ENCODE results near the gene IGF1R. TPM values are rescaled to one million over a fixed set of nuclear protein-coding genes. Genes with fewer than 3 reads are reported as not detected.

The IGF1R gene
- total RNA-seq, 4 donors from 2014 or later, result 39.3 to 97.4 (median 44.7) TPM

DNA sequence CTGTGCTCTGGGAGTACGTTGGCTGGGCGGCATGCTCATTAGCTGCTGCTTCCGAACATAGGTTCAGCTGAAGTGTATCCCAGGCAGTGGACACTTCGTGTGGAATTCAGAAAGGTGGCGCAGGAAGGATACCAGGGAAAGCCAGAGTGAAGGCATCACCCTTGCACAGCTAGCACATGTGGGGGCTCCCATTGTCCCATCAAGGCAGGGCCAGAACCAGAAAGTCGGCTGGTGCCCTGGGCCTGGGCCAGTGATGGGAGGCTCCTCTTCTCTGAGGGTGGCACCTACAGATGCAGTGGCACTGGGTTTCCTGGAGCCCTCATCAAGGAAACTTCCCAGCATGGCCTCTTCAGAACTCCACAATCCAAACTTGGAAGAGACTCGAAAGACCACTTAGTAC lies 302.7 kb downstream of the IGF1R start:
- DNase-seq (ENCODE audit: low spot score) (no peak), ATAC-seq (ENCODE audit: low FRiP score) (no peak)
- TF ChIP-seq, protein P1, sequence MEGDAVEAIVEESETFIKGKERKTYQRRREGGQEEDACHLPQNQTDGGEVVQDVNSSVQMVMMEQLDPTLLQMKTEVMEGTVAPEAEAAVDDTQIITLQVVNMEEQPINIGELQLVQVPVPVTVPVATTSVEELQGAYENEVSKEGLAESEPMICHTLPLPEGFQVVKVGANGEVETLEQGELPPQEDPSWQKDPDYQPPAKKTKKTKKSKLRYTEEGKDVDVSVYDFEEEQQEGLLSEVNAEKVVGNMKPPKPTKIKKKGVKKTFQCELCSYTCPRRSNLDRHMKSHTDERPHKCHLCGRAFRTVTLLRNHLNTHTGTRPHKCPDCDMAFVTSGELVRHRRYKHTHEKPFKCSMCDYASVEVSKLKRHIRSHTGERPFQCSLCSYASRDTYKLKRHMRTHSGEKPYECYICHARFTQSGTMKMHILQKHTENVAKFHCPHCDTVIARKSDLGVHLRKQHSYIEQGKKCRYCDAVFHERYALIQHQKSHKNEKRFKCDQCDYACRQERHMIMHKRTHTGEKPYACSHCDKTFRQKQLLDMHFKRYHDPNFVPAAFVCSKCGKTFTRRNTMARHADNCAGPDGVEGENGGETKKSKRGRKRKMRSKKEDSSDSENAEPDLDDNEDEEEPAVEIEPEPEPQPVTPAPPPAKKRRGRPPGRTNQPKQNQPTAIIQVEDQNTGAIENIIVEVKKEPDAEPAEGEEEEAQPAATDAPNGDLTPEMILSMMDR (IDR thresholded peaks at IDR 0.05), result no peak

DNA sequence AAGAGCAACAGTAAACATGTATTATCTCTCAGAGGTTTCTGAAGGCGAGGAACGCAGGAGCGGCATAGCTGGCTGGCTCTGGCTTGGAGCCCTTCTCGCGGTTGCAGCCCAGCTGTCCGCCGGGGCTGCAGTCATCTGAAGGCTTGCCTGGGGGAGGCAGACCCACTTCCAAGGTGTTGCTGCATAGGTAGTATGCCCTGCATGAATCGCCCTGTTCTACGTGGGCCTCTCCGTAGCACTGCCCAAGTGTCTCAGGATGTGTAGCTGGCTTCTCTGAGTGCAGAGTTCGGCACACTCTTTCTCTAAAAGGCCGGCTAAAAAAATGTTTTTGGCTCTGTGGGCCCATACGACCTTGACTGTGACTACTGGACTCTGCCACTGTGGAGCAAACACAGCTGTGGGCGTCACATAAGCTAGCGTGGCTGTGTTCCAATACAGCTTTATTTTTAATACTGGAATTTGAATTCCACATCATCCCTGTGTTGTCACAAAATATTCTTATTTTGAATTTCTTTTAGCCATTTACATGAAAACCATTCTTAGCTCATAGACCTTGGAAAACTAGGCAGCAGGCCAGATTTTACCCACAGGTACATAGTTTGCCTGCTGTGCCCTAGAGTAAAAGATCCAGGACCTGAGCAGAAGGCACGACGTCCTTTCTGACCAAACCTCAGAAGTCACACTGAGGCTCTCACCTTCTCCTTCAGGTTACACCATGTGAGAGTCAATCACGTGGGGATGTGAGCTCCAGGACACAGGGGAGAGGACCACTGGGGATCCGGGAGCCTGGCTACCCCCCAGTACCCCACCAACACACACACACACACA lies 303.4 kb downstream of the IGF1R start:
- TF ChIP-seq, protein P1 (IDR thresholded peaks at IDR 0.05), result no peak
- DNase-seq (ENCODE audit: low spot score) (no peak), ATAC-seq (ENCODE audit: low FRiP score) (no peak)

DNA sequence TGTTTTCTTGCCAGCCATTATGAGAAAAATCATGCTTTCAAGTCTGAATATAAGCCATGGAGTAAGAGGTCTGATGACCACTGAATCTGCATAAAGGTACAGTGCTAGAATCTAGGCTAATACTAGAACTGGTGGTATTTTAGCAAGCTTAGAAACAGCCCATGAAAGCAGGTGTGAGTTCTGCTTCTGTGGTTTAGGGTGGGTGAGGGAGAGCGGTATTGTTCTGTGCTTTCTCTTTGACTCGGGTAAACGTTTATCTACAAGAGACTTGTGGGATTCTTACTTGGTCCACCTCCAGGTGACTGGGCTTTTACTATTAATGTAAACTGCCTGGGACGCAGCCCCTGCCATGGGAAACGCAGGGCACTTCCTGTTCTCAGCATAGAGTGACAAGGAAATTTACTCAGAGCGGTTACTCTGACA lies 304.1 kb downstream of the IGF1R start:
- TF ChIP-seq, protein P1 (IDR thresholded peaks at IDR 0.05), result no peak
- ATAC-seq (ENCODE audit: low FRiP score) (no peak), DNase-seq (ENCODE audit: low spot score) (no peak)

DNA sequence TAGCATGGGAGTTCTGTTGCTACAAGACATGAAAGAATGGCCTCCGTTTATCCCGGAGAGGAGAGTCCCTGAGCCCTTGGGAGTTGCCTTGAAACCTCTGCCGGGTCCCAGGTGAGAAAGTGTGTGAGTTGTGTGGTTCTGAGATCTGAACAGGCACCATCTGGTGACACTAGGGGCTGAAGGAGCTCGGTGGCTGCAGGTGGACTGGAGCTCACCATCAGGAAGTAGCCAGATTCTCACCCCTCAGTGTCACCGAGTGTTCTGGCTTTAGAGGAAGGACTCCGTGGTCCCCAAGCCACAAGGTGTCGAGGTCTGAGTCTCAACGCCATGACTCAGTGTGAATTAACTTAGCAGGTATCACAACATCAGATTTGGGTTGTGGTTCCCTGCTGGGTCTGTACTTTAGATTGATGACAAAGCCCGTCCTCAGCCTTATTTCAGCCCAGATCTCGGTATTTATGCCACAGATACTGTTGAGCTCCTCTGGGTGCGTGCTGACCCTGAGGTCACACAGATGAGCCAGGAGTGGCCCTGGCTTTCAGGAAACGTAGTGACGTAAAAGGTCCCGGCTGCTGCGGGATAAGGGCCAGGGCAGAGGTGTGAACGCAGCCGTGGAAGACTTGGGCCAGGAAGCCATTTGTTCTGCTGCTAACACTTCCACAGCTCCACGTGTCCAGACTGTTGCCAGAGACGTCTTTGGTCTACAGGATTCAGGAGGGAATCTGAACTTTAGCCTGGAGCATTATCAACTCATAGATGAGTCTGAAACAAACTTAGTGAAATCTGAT lies 304.9 kb downstream of the IGF1R start:
- TF ChIP-seq, protein P1 (IDR thresholded peaks at IDR 0.05), result no peak
- DNase-seq (ENCODE audit: low spot score) (no peak), ATAC-seq (ENCODE audit: low FRiP score) (no peak)

DNA sequence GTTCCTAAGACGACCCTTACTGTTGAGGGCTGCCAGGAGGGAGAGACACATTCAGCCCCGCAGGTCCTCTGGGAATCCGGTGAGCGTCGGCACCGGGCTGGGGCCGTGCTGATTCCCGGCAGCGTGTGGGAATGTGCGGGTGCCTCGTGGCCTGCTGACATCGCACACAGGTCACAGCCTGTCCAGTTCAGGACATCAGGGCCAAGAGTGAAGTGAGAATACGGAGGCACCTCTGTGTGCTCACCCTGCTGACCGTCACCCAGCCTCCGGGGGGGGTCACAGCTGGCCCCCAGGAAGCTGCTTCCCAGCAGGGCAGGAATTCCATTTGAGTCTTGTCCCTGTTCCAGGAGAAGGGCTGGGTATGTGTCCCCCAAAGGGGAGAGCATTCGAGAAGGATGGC lies 305.6 kb downstream of the IGF1R start:
- TF ChIP-seq, protein P1 (IDR thresholded peaks at IDR 0.05), result no peak
- no peak for DNase-seq (ENCODE audit: low spot score)

DNA sequence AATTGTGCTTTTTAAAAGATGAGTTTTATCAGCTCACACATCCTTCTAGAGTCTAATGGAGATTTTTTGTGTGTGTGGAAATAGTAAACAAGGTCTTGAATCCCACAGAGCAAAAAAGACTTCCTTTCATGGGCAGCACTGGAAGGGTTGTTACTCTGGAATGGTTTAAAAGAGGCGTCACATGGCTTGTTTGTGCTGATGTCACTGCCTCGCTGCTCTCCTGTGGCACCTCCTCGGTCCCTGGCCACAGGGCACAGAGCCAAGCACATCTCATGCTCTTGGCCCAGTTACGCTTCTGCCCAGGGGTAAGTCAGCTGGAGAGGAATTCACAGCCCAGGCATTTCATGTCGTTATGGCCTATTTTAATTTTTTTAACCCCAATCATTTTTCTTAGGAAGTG lies 306.1 kb downstream of the IGF1R start:
- DNase-seq (ENCODE audit: low spot score) (no peak), ATAC-seq (ENCODE audit: low FRiP score) (no peak)
- TF ChIP-seq, protein P1 (IDR thresholded peaks at IDR 0.05), result no peak

More for the DNA sequence above, 305.6 kb downstream of the IGF1R start:
- ATAC-seq (ENCODE audit: low FRiP score), result no peak

All from omental fat pad (tissue), 4 donors.